PC-9 (cell line): ENCODE results near the gene TRIP13. TPM values are rescaled to one million over a fixed set of nuclear protein-coding genes. Genes with fewer than 3 reads are reported as not detected.

Experiments used
- BruUV-seq: library from RNA; stranded (reverse); fragments of 400-500 nt; replicated peaks from 2 replicates; lab custom pipeline; 2021; lab: Mats Ljungman, UMichigan
- CTCF ChIA-PET: fragments of 300-600 bp; sonication (Branson Sonifier 250); formaldehyde crosslinking; loops from one replicate; lab custom pipeline; 2022; ENCODE audit warnings: antibody characterized with exemption; lab: Charles Lee
- POLR2A ChIA-PET: fragments of 300-600 bp; sonication (Branson Sonifier 250); formaldehyde crosslinking; loops from one replicate; lab custom pipeline; 2022; ENCODE audit warnings: antibody characterized with exemption; ENCODE audit not compliant: unreplicated experiment; lab: Charles Lee
- DNase-seq, 2 experiments: peaks; one replicate each; pipeline versions ENCODE4 v3.0.0 to v3.0.0-alpha.2; 2015 to 2022; ENCODE audit warnings: mixed read lengths in 1 of 2
- H2AFZ ChIP-seq: fragments of 200-600 bp; sonication (generic); 2 replicates; pipeline ENCODE4 v1.8.1; 2017; ENCODE audit warnings: antibody characterized with exemption
- H3F3A ChIP-seq: fragments of 200-600 bp; sonication (generic); 2 replicates; pipeline ENCODE4 v1.8.1; 2017; ENCODE audit warnings: antibody characterized with exemption, mild to moderate bottlenecking, low read depth; ENCODE audit not compliant: insufficient read depth
- H3K27ac ChIP-seq: fragments of 200-600 bp; sonication (generic); 2 replicates; pipeline ENCODE4 v1.6.1; 2016; ENCODE audit warnings: mixed run types
- H3K27me3 ChIP-seq: fragments of 200-600 bp; sonication (generic); 2 replicates; pipeline ENCODE4 v1.6.1; 2016; ENCODE audit warnings: low read depth, mixed run types; ENCODE audit not compliant: insufficient read depth
- H3K36me3 ChIP-seq: fragments of 200-600 bp; sonication (generic); 2 replicates; pipeline ENCODE4 v1.6.1; 2016; ENCODE audit warnings: low read depth, mixed run types
- H3K4me1 ChIP-seq: fragments of 200-600 bp; sonication (generic); replicated peaks from 2 replicates; pipeline ENCODE4 v1.6.1; 2016; ENCODE audit warnings: mixed run types; ENCODE audit not compliant: insufficient read depth
- H3K4me2 ChIP-seq: fragments of 200-600 bp; sonication (generic); 2 replicates; pipeline ENCODE4 v1.6.1; 2017; ENCODE audit warnings: mixed run types
- H3K4me3 ChIP-seq: fragments of 200-600 bp; sonication (generic); 2 replicates; pipeline ENCODE4 v1.6.1; 2016; ENCODE audit warnings: mixed run types
- H3K79me2 ChIP-seq: fragments of 200-600 bp; sonication (generic); 2 replicates; pipeline ENCODE4 v1.6.1; 2017; ENCODE audit warnings: low read depth, mixed run types
- H3K9me2 ChIP-seq: fragments of 200-600 bp; sonication (generic); 2 replicates; pipeline ENCODE4 v1.8.1; 2017; ENCODE audit warnings: mild to moderate bottlenecking; ENCODE audit not compliant: insufficient read depth
- H3K9me3 ChIP-seq: fragments of 200-600 bp; sonication (generic); 2 replicates; pipeline ENCODE4 v1.8.1; 2016; ENCODE audit warnings: low read depth; ENCODE audit not compliant: insufficient read depth
- H4K20me1 ChIP-seq: fragments of 200-600 bp; sonication (generic); 2 replicates; pipeline ENCODE4 v1.8.1; 2017; ENCODE audit not compliant: insufficient read depth
- CTCF ChIP-seq: fragments of 200-600 bp; sonication (generic); conservative IDR thresholded peaks from 2 replicates; pipeline ENCODE4 v1.6.1; 2017; ENCODE audit warnings: mixed run types, antibody characterized with exemption, mild to moderate bottlenecking, moderate library complexity
- EZH2 ChIP-seq: fragments of 200-600 bp; sonication (generic); IDR thresholded peaks from 2 replicates; pipeline ENCODE4 v1.8.0; 2017; ENCODE audit warnings: antibody characterized with exemption, low read depth
- intact Hi-C: fragments of 100-400 bp; cut with micrococcal nuclease; formaldehyde crosslinking; loops from one replicate; pipeline ENCODE4 v1.10.0; 2022; ENCODE audit not compliant: unreplicated experiment
- total RNA-seq: library from RNA; stranded (reverse); gene quantifications from 2 replicates; pipeline ENCODE4 v1.2.3, GENCODE V29; 2021

TRIP13 gene
- total RNA-seq, 1 experiment from 2014 or later: 74.0 TPM

GRCh38 chr5:887947-888637, 4.6 kb upstream of the TRIP13 start:
- no peak for DNase-seq
- Histone ChIP-seq H3K4me3 (no peak overlapping the region), H3K36me3 (peaks cover 68% of the 10 kb centered on the region), H2AFZ (no peak overlapping the region), H3K4me2 (no peak overlapping the region), H3K79me2 (peaks cover 63% of the 10 kb centered on the region), H3K4me1 (peaks cover 7% of the 10 kb centered on the region), H3F3A (no peaks in the 10 kb centered on the region; the same call in 1 of the 2 replicates), H3K27me3 (no peaks in the 10 kb centered on the region), H3K27ac (no peak overlapping the region), H3K9me2 (no peaks in the 10 kb centered on the region), H4K20me1 (peaks cover 20% of the 10 kb centered on the region), H3K9me3 (no peaks in the 10 kb centered on the region)
- POLR2A ChIA-PET: no interaction called here
- intact Hi-C loops: no loop called here
- no TSS peak for BruUV-seq
- CTCF ChIA-PET: no interaction called here
- no peak for TF ChIP-seq EZH2
- TF ChIP-seq CTCF: no peak

GRCh38 chr5:888638-889035, 4.0 kb upstream of the TRIP13 start:
- Histone ChIP-seq H3K4me3 (no peak overlapping the region), H4K20me1 (peaks cover 14% of the 10 kb centered on the region), H3K27ac (no peak overlapping the region), H2AFZ (no peak overlapping the region), H3K4me2 (no peak overlapping the region), H3K36me3 (peaks cover 62% of the 10 kb centered on the region), H3K79me2 (peaks cover 63% of the 10 kb centered on the region), H3K27me3 (no peaks in the 10 kb centered on the region), H3K9me3 (no peaks in the 10 kb centered on the region), H3K4me1 (peaks cover 12% of the 10 kb centered on the region), H3K9me2 (no peaks in the 10 kb centered on the region), H3F3A (no peaks in the 10 kb centered on the region; the same call in 1 of the 2 replicates)
- BruUV-seq: no TSS peak
- no peak for TF ChIP-seq EZH2
- intact Hi-C loops: no loop called here
- CTCF ChIA-PET: no interaction called here
- DNase-seq: no peak
- POLR2A ChIA-PET: no interaction called here

- peaks cover 63% of the 10 kb centered on the region for H3K79me2 ChIP-seq
- H3K4me2 ChIP-seq: no peak overlapping the region
- peaks cover 57% of the 10 kb centered on the region for H3K36me3 ChIP-seq
- no peaks in the 10 kb centered on the region for H3K27me3 ChIP-seq
- H4K20me1 ChIP-seq: peaks cover 9% of the 10 kb centered on the region
- H3K9me3 ChIP-seq: no peaks in the 10 kb centered on the region
- H3K27ac ChIP-seq: no peak overlapping the region
- POLR2A ChIA-PET: no interaction called here
- DNase-seq: no peak
- intact Hi-C loops: no loop called here
- BruUV-seq: no TSS peak
- no peak overlapping the region for H2AFZ ChIP-seq
- H3F3A ChIP-seq: no peaks in the 10 kb centered on the region; the same call in 1 of the 2 replicates
- H3K4me3 ChIP-seq: no peak overlapping the region
- H3K9me2 ChIP-seq: no peaks in the 10 kb centered on the region
- no peak for TF ChIP-seq EZH2
- CTCF ChIA-PET: no interaction called here
- H3K4me1 ChIP-seq: peaks cover 17% of the 10 kb centered on the region
Observed at GRCh38 chr5:889075-889710, 3.5 kb upstream of the TRIP13 start.
